Tibial artery (tissue), 4 donors: ENCODE measurements around the gene KCNF1.

Experiments used
- DNase-seq, 2 donors: peaks; one replicate each; pipeline ENCODE4 v3.0.0-alpha.2; 2019
- H3K27ac ChIP-seq, 2 donors: fragments of 200-600 bp; sonication (generic) in 1 of 2; 1 replicate in 1 of 2; 2 replicates in 1 of 2; pipeline ENCODE4 v1.5.1; 2018 to 2019; ENCODE audit warnings: mild to moderate bottlenecking in 1 of 2
- H3K27me3 ChIP-seq, 2 donors: fragments of 200-600 bp; sonication (generic) in 1 of 2; one replicate each; pipeline versions ENCODE4 v1.5.1 to v1.6.0; 2016 to 2019
- H3K36me3 ChIP-seq, 3 donors: fragments of 200-600 bp; sonication (generic) in 2 of 3; one replicate each; pipeline ENCODE4 v1.5.1; 2016 to 2019; ENCODE audit warnings: mild to moderate bottlenecking in 2 of 3
- H3K4me1 ChIP-seq, 4 donors: fragments of 200-600 bp; sonication (generic) in 2 of 4; 1 replicate in 3 of 4; 2 replicates in 1 of 4; pipeline ENCODE4 v1.5.1; 2016 to 2019
- H3K4me3 ChIP-seq, 2 donors: fragments of 200-600 bp; sonication (generic) in 1 of 2; 1 replicate in 1 of 2; 2 replicates in 1 of 2; pipeline ENCODE4 v1.5.1; 2018 to 2019; ENCODE audit warnings: mild to moderate bottlenecking in 2 of 2
- H3K9me3 ChIP-seq, 3 donors: fragments of 200-600 bp; sonication (generic) in 1 of 3; one replicate each; pipeline ENCODE4 v1.5.1; 2016 to 2019
- CTCF ChIP-seq, 2 experiments: fragments of 200-600 bp in 1 of 2; fragments of 450-650 bp in 1 of 2; IDR thresholded peaks; one replicate each; pipeline ENCODE4 v1.5.1; 2017 to 2019; ENCODE audit warnings: antibody characterized with exemption in 2 of 2, mild to moderate bottlenecking in 1 of 2, moderate library complexity in 1 of 2
- intact Hi-C: fragments of 100-400 bp; cut with DNase I; formaldehyde crosslinking; loops from one replicate; pipeline ENCODE4 v1.15.0; 2023; ENCODE audit warnings: low total_unique reads

The KCNF1 gene

DNA sequence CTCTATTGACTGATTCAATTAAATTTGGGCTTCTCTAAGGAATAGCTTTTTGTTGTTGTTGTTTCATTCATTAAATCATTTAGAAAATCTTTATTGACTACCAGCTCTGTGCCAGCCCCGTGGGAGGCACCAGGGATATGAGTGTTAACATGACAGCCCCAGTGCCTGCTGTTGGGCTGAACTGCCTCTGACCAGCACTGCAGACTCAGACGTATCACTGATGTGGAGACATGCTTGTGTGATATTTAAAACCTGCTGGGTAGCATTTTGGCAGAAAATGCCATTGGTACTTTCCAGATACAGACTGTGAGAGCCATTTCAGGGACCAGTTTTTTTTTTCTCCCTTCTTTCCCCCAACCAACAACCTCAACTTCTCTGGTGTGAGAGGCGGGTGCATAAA is 38.6 kb upstream of the KCNF1 start:
- Histone ChIP-seq H3K4me3 (no peak overlapping the region), H3K27me3 (peaks cover 0 to 10% of the 10 kb centered on the region in 2 donors), H3K9me3 (no peaks in the 10 kb centered on the region), H3K27ac (no peak overlapping the region), H3K4me1 (no peaks in the 10 kb centered on the region), H3K36me3 (no peaks in the 10 kb centered on the region)
- intact Hi-C loops = no loop called here
- TF ChIP-seq CTCF (IDR thresholded peaks at IDR 0.05) = no peak
- DNase-seq = no peak

DNA sequence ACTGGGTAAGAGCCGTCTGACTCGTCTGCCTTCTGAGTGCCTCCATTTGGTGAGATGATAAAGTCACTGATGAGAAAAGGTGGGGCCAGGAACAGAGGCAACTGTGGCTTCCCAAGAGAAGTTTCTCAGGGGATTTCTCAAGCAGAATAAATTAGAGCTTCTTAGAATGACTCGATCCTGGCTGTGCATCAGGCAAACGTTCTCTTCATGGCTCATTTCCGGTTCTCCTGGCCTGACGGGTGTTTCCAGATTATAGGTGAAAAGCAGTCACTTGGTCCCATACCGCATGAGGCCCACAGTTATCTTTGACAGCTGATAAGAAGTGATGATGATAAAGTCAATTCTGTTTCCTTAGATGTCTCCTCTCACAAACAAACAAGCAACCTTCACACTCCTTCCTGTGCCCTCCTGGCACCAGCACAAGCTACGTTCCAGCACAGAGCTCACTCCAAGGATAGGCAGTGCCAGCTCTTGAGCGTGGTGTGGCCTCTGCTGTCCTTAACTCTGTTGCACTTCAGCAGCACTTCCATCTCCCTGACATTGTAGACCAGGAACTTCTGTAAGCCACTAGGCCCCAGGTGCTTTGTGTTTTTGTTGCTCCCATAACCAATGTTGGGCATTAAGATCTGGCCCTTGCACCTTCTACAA is 37.8 kb upstream of the KCNF1 start:
- Histone ChIP-seq H3K36me3 (no peaks in the 10 kb centered on the region), H3K4me1 (no peaks in the 10 kb centered on the region), H3K27me3 (peaks cover 0 to 9% of the 10 kb centered on the region in 2 donors), H3K4me3 (no peak overlapping the region), H3K27ac (no peak overlapping the region), H3K9me3 (no peaks in the 10 kb centered on the region)
- no peak for TF ChIP-seq CTCF (IDR thresholded peaks at IDR 0.05)
- no peak for DNase-seq
- intact Hi-C loops = no loop called here

DNA sequence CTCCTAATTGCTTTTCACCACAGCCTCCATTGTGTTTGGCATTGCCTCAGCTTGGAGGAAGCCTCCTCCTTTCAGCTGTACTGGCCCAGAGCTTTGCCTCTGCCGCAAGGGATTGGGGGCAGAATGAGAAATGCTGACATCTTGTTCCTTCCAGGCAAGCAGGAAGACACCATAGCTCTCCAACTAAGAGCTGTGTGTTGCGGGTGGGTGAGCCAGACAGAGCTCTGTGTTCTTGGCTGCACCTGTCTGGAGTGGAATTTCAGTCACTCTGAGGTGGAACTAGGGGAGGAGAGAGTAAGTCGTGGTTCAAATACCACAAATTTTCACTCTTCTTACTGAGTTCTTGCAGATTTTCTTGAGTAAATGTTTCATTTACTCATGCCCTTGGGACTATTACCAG is 36.6 kb upstream of the KCNF1 start:
- H3K27ac ChIP-seq = no peak overlapping the region
- peaks cover 0 to 10% of the 10 kb centered on the region in 2 donors for H3K27me3 ChIP-seq
- H3K9me3 ChIP-seq = no peaks in the 10 kb centered on the region
- no peaks in the 10 kb centered on the region for H3K36me3 ChIP-seq
- intact Hi-C loops = no loop called here
- H3K4me3 ChIP-seq = no peak overlapping the region
- DNase-seq = no peak
- no peak for TF ChIP-seq CTCF (IDR thresholded peaks at IDR 0.05)
- no peaks in the 10 kb centered on the region for H3K4me1 ChIP-seq

DNA sequence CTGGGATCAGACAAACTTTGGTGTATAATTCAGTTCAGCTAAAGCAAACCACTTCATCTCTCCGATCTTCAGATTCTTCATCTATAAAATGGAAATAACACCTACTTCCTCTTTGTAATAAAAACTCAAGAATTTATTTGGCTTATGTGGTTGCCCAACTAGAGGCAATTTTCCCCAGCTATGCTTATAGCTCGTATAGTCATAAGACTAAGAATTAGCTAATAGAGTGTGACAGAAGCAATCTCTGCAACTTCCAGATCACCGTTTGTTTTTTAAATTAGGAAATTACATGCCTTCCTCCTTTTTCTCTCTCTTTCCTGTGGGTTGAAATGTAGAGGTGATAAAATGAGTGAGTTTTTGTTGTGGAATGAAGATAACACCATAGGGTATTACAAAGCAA is 35.3 kb upstream of the KCNF1 start:
- Histone ChIP-seq H3K27me3 (peaks cover 0 to 12% of the 10 kb centered on the region in 2 donors), H3K9me3 (no peaks in the 10 kb centered on the region), H3K27ac (no peak overlapping the region), H3K36me3 (no peaks in the 10 kb centered on the region), H3K4me1 (no peaks in the 10 kb centered on the region), H3K4me3 (no peak overlapping the region)
- no peak for TF ChIP-seq CTCF (IDR thresholded peaks at IDR 0.05)
- no peak for DNase-seq
- intact Hi-C loops = no loop called here

DNA sequence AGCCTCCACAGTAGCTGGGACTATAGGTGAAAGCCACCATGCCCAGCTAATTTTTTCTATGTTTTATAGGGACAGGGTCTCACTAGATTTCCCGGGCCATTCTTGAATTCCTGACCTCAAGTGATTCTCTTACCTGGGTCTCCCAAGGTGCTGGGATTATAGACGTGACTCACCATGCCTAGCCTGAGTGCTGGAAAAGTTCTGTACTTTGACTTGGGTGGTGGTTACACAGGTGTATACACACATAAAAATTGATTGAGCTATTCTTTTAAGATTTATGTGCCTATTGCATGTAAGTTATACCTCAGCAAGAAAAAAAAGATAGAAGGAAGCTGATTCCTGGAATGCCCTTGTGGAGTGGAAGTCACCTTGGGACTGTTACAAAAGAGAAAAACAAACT is 34.8 kb upstream of the KCNF1 start:
- H3K9me3 ChIP-seq = no peaks in the 10 kb centered on the region
- peaks cover 0 to 12% of the 10 kb centered on the region in 2 donors for H3K27me3 ChIP-seq
- H3K4me3 ChIP-seq = no peak overlapping the region
- no peak for DNase-seq
- H3K27ac ChIP-seq = no peak overlapping the region
- H3K36me3 ChIP-seq = no peaks in the 10 kb centered on the region
- intact Hi-C loops = no loop called here
- TF ChIP-seq CTCF (IDR thresholded peaks at IDR 0.05) = no peak
- H3K4me1 ChIP-seq = no peaks in the 10 kb centered on the region

GRCh38 chr2:10877651-10878111 is 34.1 kb upstream of the KCNF1 start:
- H3K9me3 ChIP-seq = no peaks in the 10 kb centered on the region
- intact Hi-C loops = no loop called here
- no peak overlapping the region for H3K27ac ChIP-seq
- TF ChIP-seq CTCF (IDR thresholded peaks at IDR 0.05) = no peak
- peaks cover 0 to 12% of the 10 kb centered on the region in 2 donors for H3K27me3 ChIP-seq
- no peak overlapping the region for H3K4me3 ChIP-seq
- no peak for DNase-seq
- no peaks in the 10 kb centered on the region for H3K36me3 ChIP-seq
- H3K4me1 ChIP-seq = no peaks in the 10 kb centered on the region
